Measurements from ENCODE around the gene GJC1.
"Not testable (repeated sequence)": the region's sequence is repeated elsewhere in the genome, so short reads cannot be mapped to it uniquely, and the experiment has no call there.

The GJC1 gene

GRCh38 chr17:44842748-44843147 is 12.7 kb upstream of the GJC1 start:
- no peak for DNase-seq

- DNase-seq: no peak
Observed at GRCh38 chr17:44840936-44841335, 10.8 kb upstream of the GJC1 start.

- no peak for DNase-seq
Observed at GRCh38 chr17:44840274-44840673, 10.2 kb upstream of the GJC1 start.

DNA sequence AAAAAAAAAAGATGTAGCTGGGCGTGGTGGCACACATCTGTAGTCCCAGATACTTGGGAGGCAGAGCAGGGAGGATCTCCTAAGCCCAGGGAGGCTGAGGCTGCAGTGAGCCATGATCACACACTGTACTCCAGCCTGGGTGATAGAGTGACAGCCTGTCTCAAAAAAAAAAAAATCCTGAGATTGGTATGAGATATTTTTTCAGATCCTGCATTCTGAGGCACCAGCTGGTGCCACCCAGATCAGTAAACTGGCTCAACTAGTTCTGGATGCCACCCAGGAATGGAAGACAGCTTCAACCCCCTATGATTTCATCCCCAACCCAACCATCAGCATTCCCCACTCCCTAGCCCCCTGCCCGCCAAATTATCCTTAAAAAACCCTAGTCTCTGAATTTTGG is 7.1 kb upstream of the GJC1 start:
- DNase-seq: no peak

DNA sequence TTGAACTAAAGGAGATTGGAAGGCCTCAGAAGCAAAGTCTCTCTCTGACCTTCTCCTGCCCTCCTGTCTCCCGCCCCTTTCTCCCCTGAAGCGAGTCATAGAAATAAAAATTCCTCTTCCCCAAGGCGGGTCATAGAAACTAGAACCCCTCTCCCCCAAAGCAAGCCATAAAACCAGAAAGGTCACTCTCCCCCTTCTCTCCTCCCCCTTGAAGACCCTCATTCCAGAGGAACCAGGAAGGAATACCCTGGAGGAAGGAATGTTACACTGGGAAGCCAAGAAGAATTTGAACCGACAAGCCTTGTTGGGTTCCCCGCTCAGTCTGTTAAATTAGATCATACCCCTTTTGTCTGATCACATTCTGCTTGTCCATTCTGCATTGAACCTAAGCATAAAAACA is 2.7 kb upstream of the GJC1 start:
- DNase-seq: no peak

- no peak for DNase-seq
Observed at GRCh38 chr17:44831371-44831770, 1.3 kb upstream of the GJC1 start.

GRCh38 chr17:44830359-44831288 is 537 bp upstream of the GJC1 start:
- no peak for DNase-seq

- no peak for DNase-seq
Observed at GRCh38 chr17:44828919-44829522, 1.1 kb downstream of the GJC1 start.

- no peak for DNase-seq
Observed at GRCh38 chr17:44827863-44828262, 2.2 kb downstream of the GJC1 start.

DNA sequence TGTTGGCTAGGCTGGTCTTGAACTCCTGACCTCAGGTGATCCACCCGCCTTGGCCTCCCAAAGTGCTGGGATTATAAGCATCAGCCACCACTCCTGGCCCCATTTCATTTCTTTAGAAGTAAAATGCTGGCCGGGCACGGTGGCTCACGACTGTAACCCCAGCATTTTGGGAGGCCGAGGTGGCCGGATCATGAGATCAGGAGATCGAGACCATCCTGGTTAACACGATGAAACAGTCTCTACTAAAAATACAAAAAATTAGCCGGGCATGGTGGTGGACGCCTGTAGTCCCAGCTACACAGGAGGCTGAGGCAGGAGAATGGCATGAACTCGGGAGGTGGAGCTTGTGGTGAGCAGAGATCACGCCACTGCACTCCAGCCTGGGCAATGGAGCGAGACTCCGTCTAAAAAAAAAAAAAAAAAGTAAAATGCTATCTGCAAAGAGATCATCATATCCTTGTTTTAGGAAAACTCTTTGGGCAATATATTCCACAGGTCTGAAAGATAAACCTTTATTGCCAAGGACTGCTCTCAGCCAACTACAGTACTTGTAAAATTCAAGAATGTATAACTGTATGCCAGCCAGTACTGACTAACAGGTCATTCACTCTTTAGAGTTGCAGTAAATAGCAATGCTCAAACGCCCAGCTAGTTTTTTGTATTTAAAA is 3.8 kb downstream of the GJC1 start:
- DNase-seq: no peak

GRCh38 chr17:44825236-44825635 is 4.9 kb downstream of the GJC1 start:
- DNase-seq: not testable (repeated sequence)

DNA sequence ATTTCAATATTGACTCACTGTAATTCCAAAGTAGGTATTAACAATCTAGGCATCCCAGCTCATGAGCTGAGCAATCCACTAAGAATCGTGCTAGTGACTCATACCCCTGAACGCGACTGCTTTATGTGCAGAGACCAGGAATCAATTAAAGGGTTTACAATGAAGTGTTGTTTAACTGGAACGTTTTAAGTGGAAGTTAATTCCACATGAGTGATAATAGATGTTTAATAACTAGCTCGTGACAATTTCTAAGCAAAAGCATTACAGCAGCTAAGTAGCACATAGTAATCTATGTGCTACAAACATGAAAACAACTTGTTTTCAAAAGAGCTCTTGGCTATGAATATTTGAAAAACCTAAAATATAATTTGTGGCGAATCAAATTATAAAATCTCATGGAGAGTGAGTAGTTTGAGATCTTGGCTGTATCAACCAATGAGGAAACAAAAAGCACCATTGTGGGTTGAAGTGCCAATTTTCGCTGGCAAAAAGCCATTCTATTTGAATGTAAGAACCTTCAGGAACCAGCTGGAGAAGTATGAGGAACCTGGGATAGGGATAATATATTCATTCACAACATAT is 9.4 kb downstream of the GJC1 start:
- DNase-seq: no peak

DNA sequence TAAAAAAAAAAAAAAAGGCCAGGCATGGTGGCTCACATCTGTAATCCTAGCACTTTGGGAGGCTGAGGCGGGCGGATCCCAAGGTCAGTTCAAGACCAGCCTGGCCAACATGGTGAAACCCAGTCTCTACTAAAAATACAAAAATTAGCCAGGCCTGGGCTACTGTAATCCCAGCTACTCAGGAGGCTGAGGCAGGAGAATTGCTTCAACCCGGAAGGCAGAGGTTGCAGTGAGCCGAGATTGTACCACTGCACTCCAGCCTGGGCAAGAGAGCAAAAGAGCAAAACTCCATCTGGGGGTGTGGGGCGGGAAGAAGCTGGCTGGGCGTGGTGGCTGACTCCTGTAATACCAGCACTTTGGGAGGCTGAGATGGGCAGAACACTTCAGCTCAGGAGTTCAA is 11.6 kb downstream of the GJC1 start:
- not testable (repeated sequence) for DNase-seq

GRCh38 chr17:44812263-44812662 is 17.8 kb downstream of the GJC1 start:
- no peak for DNase-seq

DNA sequence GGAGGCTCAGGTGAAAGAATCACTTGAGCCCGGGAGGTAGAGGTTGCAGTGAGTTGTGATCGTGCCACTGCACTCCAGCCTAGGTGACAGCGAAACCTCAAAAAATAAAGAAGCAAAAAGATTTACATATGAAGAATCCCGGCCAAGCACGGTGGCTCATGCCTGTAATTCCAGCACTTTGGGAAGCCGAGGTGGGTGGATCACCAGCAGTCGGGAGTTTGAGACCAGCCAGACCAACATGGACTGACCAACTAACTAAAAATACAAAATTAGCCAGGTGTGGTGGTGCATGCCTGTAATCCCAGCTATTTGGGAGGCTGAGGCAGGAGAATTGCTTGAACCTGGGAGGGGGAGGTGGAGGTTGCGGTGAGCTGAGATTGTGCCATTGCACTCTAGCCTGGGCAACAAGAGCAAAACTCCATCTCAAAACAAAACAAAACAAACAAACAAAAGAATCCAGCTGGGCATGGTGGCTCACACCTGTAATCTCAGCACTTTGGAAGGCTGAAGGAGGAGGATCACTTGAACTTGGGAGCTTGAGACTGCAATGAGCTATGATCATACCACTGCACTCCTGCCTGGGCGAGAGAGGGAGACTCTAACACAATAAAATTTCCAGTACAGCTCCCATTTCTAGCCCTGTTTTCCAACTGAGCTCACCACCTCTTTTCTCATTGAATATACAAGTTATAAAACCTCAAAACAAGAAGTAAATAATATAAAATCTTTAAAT is 21.3 kb downstream of the GJC1 start:
- not testable (repeated sequence) for DNase-seq

- DNase-seq: no peak
Observed at GRCh38 chr17:44808156-44808555, 21.9 kb downstream of the GJC1 start.

GRCh38 chr17:44807817-44808155 is 22.3 kb downstream of the GJC1 start:
- no peak for DNase-seq

DNA sequence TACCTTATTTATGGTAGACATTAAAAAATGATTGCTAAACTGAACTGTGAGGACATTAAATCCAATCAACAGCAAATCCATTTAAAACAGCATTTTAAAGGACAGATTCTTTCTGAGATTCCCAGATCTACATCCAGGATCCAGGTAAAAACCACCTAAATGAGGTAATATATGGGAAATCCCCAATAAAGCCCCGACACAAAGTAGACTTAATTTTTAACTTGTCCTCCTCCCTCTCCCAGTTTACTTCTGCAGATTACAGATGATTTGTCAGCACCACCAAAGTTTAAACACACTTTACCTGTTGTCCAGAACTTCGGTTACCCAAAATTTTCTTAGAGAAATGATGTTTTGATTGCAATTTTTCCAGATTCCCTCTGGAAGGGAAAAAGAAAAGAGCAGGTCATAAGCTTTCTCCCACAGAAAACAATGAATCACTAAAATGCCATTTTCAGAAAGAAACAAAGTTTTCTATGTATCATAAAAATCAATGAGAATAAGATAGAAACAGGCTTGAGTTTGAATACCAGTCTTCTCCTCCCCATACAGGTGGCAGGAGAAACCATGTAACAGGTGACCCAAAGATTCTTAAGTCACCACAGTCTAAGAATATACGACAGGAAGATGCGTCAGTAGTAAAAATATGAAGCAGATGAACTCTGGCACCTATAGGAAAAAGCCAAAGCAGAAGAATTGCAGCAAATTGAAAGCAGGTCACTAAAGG is 22.8 kb downstream of the GJC1 start:
- DNase-seq: no peak

GRCh38 chr17:44804302-44805089 is 25.6 kb downstream of the GJC1 start:
- no peak for DNase-seq

DNA sequence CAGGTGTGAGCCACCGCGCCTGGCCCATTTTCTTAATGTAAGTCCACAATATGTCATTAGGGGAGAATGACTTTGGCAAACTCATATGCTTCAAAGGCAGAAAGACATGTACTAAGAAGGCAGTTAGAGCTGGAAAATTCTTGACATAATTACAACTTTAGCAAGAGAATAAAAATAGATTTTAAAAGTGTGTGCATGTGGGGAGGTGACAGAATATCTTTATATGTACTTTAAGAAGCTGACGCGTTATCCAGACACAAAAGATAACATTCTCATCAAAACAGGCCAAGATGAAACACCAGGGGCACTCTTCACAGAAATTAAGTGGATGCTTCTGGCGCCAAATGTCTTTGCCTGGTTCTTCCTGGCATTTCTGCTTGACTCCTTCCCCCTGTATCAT is 28.2 kb downstream of the GJC1 start:
- no peak for DNase-seq

GRCh38 chr17:44798356-44798755 is 31.7 kb downstream of the GJC1 start:
- DNase-seq: no peak
